Natural killer cell (primary cell): ENCODE measurements around the gene HSD3B2. TPM values are rescaled to one million over a fixed set of nuclear protein-coding genes. Genes with fewer than 3 reads are reported as not detected.

Experiments
- ATAC-seq, 3 donors: fragments of 150-1000 bp in 2 of 3; fragments of 200-7000 bp in 1 of 3; cut with Tn5 transposase; 1 replicate in 1 of 3; 2 replicates in 2 of 3; pipeline ENCODE4 v1.10.0; 2021; ENCODE audit warnings: mild to moderate bottlenecking in 2 of 3, moderate library complexity in 2 of 3
- DNase-seq, 2 donors: peaks; one replicate each; pipeline versions ENCODE4 v3.0.0 to v3.0.0-alpha.2; 2013 to 2021; ENCODE audit warnings: mixed read lengths in 1 of 2
- H3K27ac ChIP-seq: one replicate; pipeline ENCODE4 v1.5.1; 2013; ENCODE audit warnings: mild to moderate bottlenecking, low read length
- H3K27me3 ChIP-seq: one replicate; pipeline ENCODE4 v1.6.1; 2013; ENCODE audit warnings: low read length; ENCODE audit not compliant: control insufficient read depth, insufficient read depth
- H3K36me3 ChIP-seq: one replicate; pipeline ENCODE4 v1.6.1; 2013; ENCODE audit warnings: low read length; ENCODE audit not compliant: control insufficient read depth, insufficient read depth
- H3K4me1 ChIP-seq: one replicate; pipeline ENCODE4 v1.6.1; 2013; ENCODE audit warnings: low read length; ENCODE audit not compliant: control insufficient read depth, insufficient read depth
- H3K4me3 ChIP-seq: one replicate; pipeline ENCODE4 v1.5.1; 2013; ENCODE audit warnings: low read length
- H3K9me3 ChIP-seq: one replicate; pipeline ENCODE4 v1.6.1; 2013; ENCODE audit warnings: low read length; ENCODE audit not compliant: control insufficient read depth, insufficient read depth
- H3K27ac Mint-ChIP-seq, 2 donors: one replicate each; pipeline ENCODE4 v1.8.0; 2022; ENCODE audit warnings: mild to moderate bottlenecking in 2 of 2, mixed read lengths in 2 of 2, moderate library complexity in 1 of 2
- H3K27me3 Mint-ChIP-seq, 2 donors: one replicate each; pipeline ENCODE4 v1.8.0; 2022; ENCODE audit warnings: low read depth in 2 of 2, mixed read lengths in 2 of 2
- H3K36me3 Mint-ChIP-seq: one replicate; pipeline ENCODE4 v1.8.0; 2022; ENCODE audit warnings: mixed read lengths
- H3K4me1 Mint-ChIP-seq, 2 donors: one replicate each; pipeline ENCODE4 v1.8.0; 2022; ENCODE audit warnings: mixed read lengths in 2 of 2
- H3K4me3 Mint-ChIP-seq: one replicate; pipeline ENCODE4 v1.8.0; 2022; ENCODE audit warnings: mild to moderate bottlenecking, moderate library complexity, mixed read lengths
- H3K9me3 Mint-ChIP-seq, 2 donors: one replicate each; pipeline ENCODE4 v1.8.0; 2022; ENCODE audit warnings: mixed read lengths in 2 of 2
- WGBS: methylation state at CpG from one replicate; pipeline ENCODE4 v1.1.7; 2013; ENCODE audit warnings: missing lambda C conversion rate; ENCODE audit not compliant: insufficient coverage; 5-methylcytosine and 5-hydroxymethylcytosine counted together
- intact Hi-C: fragments of 100-400 bp; cut with micrococcal nuclease; formaldehyde crosslinking; loops from one replicate; pipeline ENCODE4 v1.14.2; 2022
- total RNA-seq, 4 donors: library from RNA; stranded (reverse); fragments of 120-200 nt in 1 of 4; gene quantifications; one replicate each; pipeline versions ENCODE4 v1.2.3 to v1.2.4, GENCODE V29; 2013 to 2022
- TF ChIP-seq, protein P1 (sequence below): fragments of 200-600 bp; IDR thresholded peaks from one replicate; pipeline ENCODE4 v1.8.0; 2022; ENCODE audit warnings: antibody characterized with exemption

The HSD3B2 gene
- not detected for total RNA-seq
- total RNA-seq (2013) = not detected

DNA sequence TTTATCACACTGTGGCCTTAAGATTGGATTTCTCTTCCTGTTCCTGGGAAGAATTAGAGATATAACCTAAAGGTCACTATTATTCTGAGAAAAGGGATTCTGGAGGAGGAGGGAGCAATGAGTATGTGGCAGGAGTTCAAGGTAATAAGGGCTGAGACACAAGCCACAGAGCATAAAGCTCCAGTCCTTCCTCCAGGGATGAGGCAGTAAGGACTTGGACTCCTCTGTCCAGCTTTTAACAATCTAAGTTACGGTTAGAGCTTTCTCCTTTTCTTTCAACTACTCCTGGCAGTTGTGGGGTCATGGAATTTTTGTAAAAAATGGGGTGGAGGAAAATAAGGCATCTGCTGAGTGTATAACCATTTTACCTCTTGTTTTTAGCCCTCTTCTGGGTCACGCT, at the start of gene HSD3B2:
Gene HSD3B2 (plus strand): TSS at position 201 of the 400 bp plus-strand sequence. CDS start 270 bp downstream, outside the sequence.
- H3K4me1 ChIP-seq = no peaks in the 10 kb centered on the region
- H3K4me1 Mint-ChIP-seq = no peaks in the 10 kb centered on the region
- H3K4me3 Mint-ChIP-seq = no peak within 1 kb of the TSS
- no peaks in the 10 kb centered on the region for H3K36me3 Mint-ChIP-seq
- no peaks in the 10 kb centered on the region for H3K27me3 Mint-ChIP-seq
- H3K36me3 ChIP-seq = no peaks in the 10 kb centered on the region
- no peaks in the 10 kb centered on the region for H3K27me3 ChIP-seq
- no peak for DNase-seq
- no peak within 1 kb of the TSS for H3K27ac ChIP-seq
- TF ChIP-seq, protein P1, sequence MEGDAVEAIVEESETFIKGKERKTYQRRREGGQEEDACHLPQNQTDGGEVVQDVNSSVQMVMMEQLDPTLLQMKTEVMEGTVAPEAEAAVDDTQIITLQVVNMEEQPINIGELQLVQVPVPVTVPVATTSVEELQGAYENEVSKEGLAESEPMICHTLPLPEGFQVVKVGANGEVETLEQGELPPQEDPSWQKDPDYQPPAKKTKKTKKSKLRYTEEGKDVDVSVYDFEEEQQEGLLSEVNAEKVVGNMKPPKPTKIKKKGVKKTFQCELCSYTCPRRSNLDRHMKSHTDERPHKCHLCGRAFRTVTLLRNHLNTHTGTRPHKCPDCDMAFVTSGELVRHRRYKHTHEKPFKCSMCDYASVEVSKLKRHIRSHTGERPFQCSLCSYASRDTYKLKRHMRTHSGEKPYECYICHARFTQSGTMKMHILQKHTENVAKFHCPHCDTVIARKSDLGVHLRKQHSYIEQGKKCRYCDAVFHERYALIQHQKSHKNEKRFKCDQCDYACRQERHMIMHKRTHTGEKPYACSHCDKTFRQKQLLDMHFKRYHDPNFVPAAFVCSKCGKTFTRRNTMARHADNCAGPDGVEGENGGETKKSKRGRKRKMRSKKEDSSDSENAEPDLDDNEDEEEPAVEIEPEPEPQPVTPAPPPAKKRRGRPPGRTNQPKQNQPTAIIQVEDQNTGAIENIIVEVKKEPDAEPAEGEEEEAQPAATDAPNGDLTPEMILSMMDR = no peak
- no peak within 1 kb of the TSS for H3K27ac Mint-ChIP-seq
- no peak within 1 kb of the TSS for H3K4me3 ChIP-seq
- peaks cover 6 to 7% of the 10 kb centered on the region in 2 donors for H3K9me3 Mint-ChIP-seq
- intact Hi-C loops = no loop called here
- no peak for ATAC-seq
- no peaks in the 10 kb centered on the region for H3K9me3 ChIP-seq
- WGBS = 90% methylated on average over 1 of the region's 2 CpGs

DNA sequence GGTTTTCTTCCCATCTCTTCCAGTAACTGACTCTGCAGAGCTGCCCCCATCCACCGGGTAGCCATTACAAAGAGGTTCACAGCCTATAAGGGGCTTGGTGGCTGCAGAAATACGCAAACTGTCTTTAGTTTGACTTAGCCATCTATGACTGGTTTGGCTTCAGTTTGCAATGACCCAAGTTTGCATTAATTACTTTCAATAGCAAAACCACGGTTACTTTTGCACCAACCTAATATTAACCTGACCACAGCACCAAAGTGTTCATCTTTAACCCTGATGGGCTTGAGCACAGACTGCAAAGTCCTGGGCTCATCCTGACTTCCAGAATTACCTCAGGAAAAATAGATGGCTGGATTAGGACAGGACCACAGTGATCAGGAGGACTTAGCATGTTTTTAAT, 48.5 kb upstream of the HSD3B2 start:
- 81% methylated on average over 3 of the region's 3 CpGs for WGBS
- TF ChIP-seq, protein P1 = no peak
- no peak overlapping the region for H3K27ac ChIP-seq
- no peaks in the 10 kb centered on the region for H3K27me3 ChIP-seq
- H3K4me3 ChIP-seq = no peak overlapping the region
- intact Hi-C loops = no loop called here
- Mint-ChIP-seq H3K9me3 (no peaks in the 10 kb centered on the region), H3K27me3 (peaks cover 7 to 13% of the 10 kb centered on the region in 2 donors), H3K4me3 (no peak overlapping the region), H3K27ac (no peak overlapping the region), H3K4me1 (no peaks in the 10 kb centered on the region), H3K36me3 (no peaks in the 10 kb centered on the region)
- DNase-seq = no peak
- H3K4me1 ChIP-seq = no peaks in the 10 kb centered on the region
- ATAC-seq = no peak
- H3K36me3 ChIP-seq = no peaks in the 10 kb centered on the region
- H3K9me3 ChIP-seq = no peaks in the 10 kb centered on the region

DNA sequence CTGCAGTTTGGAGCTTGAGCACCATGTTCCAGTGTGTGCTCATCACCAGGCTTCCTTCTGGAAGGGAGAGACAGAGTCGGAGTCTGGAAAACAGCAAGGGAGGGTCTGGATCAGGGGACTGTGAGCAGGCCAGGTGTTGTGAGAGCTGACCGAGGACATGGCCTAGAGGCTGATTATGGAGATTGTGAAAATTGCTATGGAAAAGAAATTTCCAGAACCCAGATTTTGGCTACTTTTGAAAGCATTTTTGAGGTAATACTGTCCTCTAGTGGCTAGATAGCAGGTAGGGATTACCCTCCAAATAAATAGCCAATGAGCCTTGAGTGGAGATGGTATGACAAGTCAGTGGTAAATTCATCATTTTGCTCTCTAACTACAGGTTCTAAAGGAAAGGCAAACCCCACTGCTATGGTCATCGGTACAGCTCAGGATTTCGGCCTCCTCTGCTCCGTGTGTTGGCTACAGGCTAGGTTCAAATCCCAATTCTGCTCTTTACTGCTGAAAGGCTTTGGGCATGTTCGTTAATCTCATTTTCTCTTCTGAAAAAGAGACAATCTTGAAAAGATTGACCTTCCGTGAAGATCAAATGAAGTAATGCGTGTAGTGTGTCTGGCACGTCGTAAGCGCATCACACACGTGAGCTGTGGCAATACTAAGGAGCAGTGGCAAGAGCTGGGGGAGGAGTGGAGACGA, 47.4 kb upstream of the HSD3B2 start:
- ATAC-seq (no peak), DNase-seq (peak in 1 of 2 donors; percentile 6)
- H3K4me1 Mint-ChIP-seq = no peaks in the 10 kb centered on the region

More for the DNA sequence above, 47.4 kb upstream of the HSD3B2 start:
- Histone ChIP-seq H3K27ac (no peak overlapping the region), H3K4me3 (no peak overlapping the region), H3K4me1 (no peaks in the 10 kb centered on the region), H3K9me3 (no peaks in the 10 kb centered on the region), H3K27me3 (no peaks in the 10 kb centered on the region), H3K36me3 (no peaks in the 10 kb centered on the region)
- Mint-ChIP-seq H3K9me3 (peaks cover 0 to 2% of the 10 kb centered on the region in 2 donors), H3K36me3 (no peaks in the 10 kb centered on the region), H3K27ac (no peak overlapping the region), H3K4me3 (no peak overlapping the region), H3K27me3 (peaks cover 7 to 13% of the 10 kb centered on the region in 2 donors)
- 78% methylated on average over 13 of the region's 13 CpGs for WGBS
- TF ChIP-seq, protein P1 = no peak
- intact Hi-C loops = no loop called here
